HG02970 (cell line): ENCODE data around the gene LMLN.
"Not testable (repeated sequence)": the region's sequence is repeated elsewhere in the genome, so short reads cannot be mapped to it uniquely, and the experiment has no call there.

Source experiments
- ATAC-seq: cut with Tn5 transposase; IDR thresholded peaks from one replicate; pipeline ENCODE4 v1.9.1; 2021; ENCODE audit warnings: mild to moderate bottlenecking, moderate library complexity, moderate number of reproducible peaks; ENCODE audit not compliant: unreplicated experiment, low FRiP score

The LMLN gene

DNA sequence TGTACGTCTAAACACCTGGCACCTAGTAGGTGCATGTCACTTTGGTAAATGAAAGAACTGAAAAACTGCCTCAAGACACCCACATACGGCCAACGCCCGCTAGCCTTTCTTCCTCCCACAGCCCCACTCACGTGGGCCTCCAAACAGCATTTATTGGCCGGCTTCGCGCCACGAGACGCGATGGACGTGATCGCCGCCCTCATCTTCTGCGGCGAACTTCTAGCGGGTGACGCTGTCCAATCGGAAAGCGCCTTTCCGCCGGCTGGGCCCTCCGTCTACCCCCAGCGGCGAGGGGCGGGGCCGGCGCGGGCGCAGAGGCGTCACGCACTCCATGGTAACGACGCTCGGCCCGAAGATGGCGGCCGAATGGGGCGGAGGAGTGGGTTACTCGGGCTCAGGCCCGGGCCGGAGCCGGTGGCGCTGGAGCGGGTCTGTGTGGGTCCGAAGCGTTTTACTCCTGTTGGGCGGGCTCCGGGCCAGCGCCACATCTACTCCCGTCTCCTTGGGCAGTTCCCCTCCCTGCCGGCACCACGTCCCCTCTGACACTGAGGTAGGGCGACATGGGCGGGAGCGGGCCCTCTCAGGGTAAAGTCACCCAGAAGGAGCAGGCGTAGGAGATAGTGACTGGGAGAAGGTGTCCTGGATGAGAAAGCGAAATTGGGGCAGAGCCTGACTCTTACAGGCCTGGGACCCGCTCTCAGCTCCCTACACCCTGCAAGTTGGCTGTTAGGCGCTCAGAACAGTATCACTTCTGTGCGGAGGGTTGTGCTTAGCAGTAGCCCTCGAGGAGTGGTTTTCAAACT is at the start of gene LMLN:
Gene LMLN (plus strand): TSS at position 327 of the 803 bp plus-strand sequence. CDS start 29 bp downstream, at position 356.
- ATAC-seq, result peak; percentile 98

- no peak for ATAC-seq
Measured at GRCh38 chr3:197912741-197913476, 47.1 kb upstream of the LMLN start.

DNA sequence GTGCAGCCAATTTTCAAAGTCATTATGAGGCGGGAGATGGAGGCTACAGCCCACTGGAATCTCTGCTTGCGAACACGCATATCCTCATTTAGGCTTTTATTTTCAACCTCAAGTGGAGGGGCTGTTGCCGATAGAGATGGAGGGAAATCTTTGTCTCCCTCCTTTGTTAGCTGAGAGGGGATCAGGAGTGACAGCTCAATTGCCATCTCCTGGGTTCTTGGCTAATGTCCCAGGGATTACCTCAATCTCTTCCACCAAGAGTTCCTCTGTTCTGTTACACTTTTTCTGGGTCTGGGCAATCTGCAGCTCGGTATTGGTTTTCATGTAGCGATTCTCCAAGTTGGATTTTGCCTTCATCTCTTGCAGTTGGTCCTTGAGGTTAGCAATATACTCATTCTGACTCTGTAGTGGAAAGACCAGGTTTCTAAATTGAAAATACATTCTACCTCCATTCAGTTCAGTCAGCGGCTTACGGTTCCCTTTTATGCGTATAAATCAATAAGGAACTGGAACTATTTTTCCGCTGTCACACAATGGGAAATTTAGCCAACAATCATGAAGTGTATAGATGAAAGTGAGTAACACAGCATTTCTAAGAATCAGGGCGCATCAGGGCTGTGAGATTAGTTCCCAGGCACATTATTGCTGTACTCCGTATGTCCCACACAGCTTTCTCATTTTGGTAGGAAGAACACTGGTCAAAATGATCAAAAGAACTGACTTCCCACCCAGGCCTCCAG is 46.2 kb upstream of the LMLN start:
- ATAC-seq, result no peak

DNA sequence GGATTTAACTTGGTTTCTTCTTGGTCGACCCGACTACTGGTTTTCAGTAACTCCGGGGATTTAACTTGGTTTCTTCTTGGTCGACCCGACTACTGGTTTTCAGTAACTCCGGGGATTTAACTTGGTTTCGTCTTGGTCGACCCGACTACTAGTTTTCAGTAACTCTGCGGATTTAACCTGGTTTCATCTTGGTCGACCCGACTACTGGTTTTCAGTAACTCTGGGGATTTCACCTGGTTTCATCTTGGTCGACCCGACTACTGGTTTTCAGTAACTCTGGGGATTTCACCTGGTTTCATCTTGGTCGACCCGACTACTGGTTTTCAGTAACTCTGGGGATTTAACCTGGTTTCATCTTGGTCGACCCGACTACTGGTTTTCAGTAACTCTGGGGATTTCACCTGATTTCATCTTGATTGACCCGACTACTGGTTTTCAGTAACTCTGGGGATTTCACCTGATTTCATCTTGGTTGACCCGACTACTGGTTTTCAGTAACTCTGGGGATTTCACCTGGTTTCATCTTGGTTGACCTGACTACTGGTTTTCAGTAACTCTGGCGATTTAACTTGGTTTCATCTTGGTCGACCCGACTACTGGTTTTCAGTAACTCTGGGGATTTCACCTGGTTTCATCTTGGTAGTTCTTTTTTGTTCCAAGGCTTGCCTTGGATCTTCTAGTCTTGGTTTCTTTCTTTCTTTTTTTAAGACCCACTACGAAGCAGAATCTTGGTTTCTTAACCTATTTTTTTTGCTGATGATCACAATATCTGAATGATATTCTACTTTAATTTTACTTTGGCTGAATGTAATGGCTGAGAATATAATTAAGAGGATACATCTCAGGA is 38.4 kb upstream of the LMLN start:
- ATAC-seq, result not testable (repeated sequence)

GRCh38 chr3:197926418-197926817 is 33.6 kb upstream of the LMLN start:
- no peak for ATAC-seq

- not testable (repeated sequence) for ATAC-seq
Measured at GRCh38 chr3:197927578-197927977, 32.4 kb upstream of the LMLN start.

- no peak for ATAC-seq
Measured at GRCh38 chr3:197936819-197937384, 23.1 kb upstream of the LMLN start.

DNA sequence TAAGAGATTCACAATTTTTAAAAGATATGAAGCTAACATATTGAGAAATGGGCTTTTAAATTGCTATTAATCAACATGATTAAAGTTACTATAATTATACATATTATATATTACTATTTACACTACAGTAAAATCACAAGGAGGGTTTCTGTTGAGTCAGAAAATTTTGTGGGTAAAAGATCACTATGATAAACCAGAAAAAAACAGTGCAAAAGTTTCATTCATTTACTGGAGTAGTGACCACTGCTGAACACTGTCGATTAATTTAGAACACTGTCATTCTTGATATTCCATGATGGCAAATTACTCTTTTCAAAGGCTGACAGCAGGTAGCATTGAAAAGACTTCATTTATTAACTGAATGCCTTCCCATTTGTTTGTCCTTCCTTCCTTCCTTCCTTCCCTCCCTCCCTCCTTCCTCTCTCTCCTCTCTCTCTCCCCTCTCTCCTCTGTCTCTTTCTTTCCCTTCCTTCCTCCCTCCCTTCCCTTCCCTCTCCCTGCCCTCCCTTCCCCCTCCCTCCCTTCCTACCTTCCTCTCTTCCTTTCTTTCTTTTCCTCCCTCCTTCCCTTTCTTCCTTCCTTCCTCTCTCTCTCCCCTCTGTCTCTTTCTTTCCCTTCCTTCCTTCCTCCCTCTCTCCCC is 19.2 kb upstream of the LMLN start:
- no peak for ATAC-seq

- no peak for ATAC-seq
Measured at GRCh38 chr3:197942956-197943556, 17.0 kb upstream of the LMLN start.

DNA sequence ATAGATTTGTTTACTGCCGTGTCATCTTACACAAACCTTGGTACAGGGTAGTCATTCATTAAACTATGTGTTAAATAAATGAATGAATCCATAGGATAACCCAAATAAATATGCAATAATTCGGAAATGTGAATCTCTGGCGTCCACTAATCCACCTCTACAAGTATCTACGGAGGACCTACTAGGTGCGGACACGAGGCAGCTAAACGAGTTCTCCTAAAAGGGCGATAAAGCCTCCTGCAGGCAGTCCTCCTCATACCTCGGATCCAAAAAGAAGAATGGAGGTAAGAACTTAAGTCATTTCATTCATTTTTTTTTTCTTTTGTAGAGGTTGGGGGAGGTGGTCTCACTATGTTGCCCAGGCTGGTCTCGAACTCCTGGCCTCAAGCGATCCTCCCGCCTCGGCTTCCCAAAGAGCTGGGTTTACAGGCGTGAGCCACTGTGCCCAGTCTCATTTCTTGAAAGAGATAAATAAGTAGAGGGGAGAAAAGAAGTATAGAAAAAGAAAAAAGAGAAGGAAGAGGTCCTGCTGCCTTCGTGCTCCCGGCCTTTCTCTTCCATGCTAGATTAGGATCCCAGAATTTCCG is 10.7 kb upstream of the LMLN start:
- no peak for ATAC-seq

GRCh38 chr3:197949778-197950676 is 10.0 kb upstream of the LMLN start, which contains the start of gene RPL35A:
TSS of gene RPL35A (plus strand) at chr3:197950190. CDS start at chr3:197950968, 778 bp downstream.
- peak; percentile 91 for ATAC-seq

- ATAC-seq, result no peak
Measured at GRCh38 chr3:197950677-197951061, 9.3 kb upstream of the LMLN start.

GRCh38 chr3:197951392-197951990 is 8.5 kb upstream of the LMLN start:
- ATAC-seq, result no peak

DNA sequence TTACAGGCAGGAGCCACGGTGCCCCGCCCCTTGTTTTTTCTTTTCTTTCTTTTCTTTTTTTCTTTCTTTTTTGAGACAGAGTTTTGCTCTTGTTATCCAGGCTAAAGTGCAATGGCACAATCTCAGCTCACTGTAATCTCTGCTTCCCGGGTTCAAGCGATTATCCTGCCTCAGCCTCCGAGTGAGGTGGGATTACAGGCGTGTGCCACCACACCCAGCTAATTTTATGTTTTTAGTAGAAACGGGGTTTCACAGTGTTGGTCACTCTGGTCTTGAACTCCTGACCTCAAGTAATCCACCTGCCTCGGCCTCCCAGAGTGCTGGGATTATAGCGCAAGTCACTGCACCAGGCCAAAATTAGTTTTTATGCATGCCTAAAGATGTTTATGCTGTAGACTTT is 7.6 kb upstream of the LMLN start:
- ATAC-seq, result no peak

DNA sequence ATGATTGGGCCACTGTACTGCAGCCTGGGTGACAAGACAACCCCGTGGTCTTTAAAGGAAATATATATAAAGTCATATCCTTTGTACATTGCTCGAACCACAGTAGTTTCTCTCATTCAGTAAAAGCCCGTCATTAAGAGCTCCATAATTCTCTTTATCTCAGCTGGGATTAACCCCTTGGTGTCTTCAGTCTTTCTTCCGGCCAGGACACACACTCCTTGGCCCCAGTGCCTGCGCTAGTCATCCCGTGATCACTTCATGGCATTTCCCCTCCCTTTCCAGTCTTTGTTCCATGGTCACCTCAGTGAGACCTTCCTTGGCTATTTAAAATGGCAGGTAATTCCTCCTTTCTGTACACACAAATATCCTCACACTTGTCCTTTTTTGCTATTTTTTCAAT is 6.7 kb upstream of the LMLN start:
- no peak for ATAC-seq

DNA sequence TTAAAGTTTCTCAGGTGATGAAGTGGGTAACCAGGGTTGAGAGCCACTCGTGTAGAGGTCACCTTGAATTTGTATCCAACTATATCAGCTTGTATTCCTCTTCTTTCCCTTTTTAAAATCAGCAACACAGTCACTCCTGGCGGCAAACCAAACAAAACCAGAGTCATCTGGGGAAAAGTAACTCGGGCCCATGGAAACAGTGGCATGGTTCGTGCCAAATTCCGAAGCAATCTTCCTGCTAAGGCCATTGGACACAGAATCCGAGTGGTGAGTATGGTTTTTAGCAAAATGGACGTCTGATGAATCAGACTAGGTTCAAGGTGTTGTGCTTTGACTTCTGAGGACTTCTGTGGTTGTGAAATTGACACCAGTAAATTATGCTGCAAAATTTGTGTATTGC is 6.1 kb upstream of the LMLN start:
- no peak for ATAC-seq

DNA sequence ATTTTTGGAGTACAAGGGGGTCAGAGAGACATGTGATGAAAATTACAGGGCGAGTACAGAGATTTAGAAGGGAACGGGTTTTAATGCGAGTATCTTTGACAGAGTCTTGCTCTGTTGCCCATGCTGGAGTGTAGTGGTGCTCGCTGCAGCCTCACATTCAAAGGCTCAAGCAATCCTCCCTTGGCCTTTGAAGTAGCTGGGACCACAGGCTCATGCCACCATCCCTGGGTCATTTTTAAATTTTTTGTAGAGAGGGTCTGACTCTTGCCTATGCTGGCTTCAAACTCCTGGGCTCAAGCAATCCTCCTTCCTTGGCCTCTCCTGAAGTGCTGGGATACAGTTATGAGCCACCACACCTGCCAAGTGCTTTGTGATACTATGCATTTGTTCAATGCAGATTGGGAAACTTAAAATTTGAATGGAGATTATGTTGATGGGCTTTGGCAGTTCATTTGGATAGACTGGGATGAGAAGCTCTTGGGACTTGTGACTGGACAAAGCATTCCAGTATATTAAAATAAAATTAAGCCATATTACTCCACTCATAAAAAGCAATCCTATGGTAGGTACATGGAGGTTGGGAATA is 4.0 kb upstream of the LMLN start:
- ATAC-seq, result no peak
